Neural cell (in vitro differentiated cells): Measurements from ENCODE around the gene UBA3.

Source experiments
- EP300 ChIP-seq: fragments of 450-650 bp; conservative IDR thresholded peaks from 2 replicates; pipeline ENCODE4 v1.6.1; 2014; ENCODE audit warnings: antibody characterized with exemption, mild to moderate bottlenecking, moderate library complexity; ENCODE audit not compliant: poor library complexity, severe bottlenecking
- EZH2 ChIP-seq: fragments of 200-600, 300-800 bp; shearing (Covaris generic), sonication (generic); IDR thresholded peaks from 2 replicates; pipeline ENCODE4 v1.6.1; 2014; ENCODE audit warnings: antibody characterized with exemption, low read length, borderline replicate concordance, mild to moderate bottlenecking; ENCODE audit not compliant: insufficient read depth, poor library complexity, severe bottlenecking
- POLR2AphosphoS5 ChIP-seq: IDR thresholded peaks from 2 replicates; pipeline ENCODE4 v1.6.1; 2012
- RAD21 ChIP-seq: fragments of 450-650 bp; conservative IDR thresholded peaks from 2 replicates; pipeline ENCODE4 v1.6.1; 2014; ENCODE audit warnings: antibody characterized with exemption, mild to moderate bottlenecking, moderate library complexity
- TAF1 ChIP-seq: IDR thresholded peaks from 2 replicates; pipeline ENCODE4 v1.6.1; 2012; ENCODE audit warnings: low read depth
- TF ChIP-seq, protein P1 (sequence below): fragments of 450-650 bp; IDR thresholded peaks from 2 replicates; pipeline ENCODE4 v1.5.1; 2014; ENCODE audit warnings: antibody characterized with exemption, mild to moderate bottlenecking, moderate library complexity; ENCODE audit not compliant: poor library complexity, severe bottlenecking
- TF ChIP-seq, protein P2 (sequence below): IDR thresholded peaks from 2 replicates; pipeline ENCODE4 v1.6.1; 2012; ENCODE audit warnings: borderline replicate concordance

DNA sequence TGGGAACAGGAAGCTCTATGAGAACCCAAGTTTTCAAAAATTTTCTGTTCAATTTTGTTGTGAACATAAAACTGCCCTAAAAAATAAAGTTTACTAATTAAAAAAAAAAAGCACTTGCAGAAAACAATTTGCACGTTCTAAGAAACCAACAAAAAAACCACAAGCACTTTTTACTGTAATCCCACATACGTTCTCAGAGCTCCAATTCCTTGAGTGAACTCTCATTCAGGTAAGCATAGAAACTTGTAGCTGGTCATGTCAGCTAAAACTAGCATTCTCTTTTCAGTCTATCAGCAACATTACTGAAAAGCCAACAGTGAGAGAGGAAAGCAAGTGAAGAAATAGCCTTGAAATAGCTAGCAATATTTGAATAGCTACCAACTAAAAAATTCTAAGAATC lies 16.5 kb downstream of the UBA3 start:
- TF ChIP-seq, protein P1, sequence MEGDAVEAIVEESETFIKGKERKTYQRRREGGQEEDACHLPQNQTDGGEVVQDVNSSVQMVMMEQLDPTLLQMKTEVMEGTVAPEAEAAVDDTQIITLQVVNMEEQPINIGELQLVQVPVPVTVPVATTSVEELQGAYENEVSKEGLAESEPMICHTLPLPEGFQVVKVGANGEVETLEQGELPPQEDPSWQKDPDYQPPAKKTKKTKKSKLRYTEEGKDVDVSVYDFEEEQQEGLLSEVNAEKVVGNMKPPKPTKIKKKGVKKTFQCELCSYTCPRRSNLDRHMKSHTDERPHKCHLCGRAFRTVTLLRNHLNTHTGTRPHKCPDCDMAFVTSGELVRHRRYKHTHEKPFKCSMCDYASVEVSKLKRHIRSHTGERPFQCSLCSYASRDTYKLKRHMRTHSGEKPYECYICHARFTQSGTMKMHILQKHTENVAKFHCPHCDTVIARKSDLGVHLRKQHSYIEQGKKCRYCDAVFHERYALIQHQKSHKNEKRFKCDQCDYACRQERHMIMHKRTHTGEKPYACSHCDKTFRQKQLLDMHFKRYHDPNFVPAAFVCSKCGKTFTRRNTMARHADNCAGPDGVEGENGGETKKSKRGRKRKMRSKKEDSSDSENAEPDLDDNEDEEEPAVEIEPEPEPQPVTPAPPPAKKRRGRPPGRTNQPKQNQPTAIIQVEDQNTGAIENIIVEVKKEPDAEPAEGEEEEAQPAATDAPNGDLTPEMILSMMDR: no peak
- no peak for TF ChIP-seq TAF1
- no peak for TF ChIP-seq RAD21
- TF ChIP-seq EZH2: no peak
- no peak for TF ChIP-seq EP300
- TF ChIP-seq, protein P2, sequence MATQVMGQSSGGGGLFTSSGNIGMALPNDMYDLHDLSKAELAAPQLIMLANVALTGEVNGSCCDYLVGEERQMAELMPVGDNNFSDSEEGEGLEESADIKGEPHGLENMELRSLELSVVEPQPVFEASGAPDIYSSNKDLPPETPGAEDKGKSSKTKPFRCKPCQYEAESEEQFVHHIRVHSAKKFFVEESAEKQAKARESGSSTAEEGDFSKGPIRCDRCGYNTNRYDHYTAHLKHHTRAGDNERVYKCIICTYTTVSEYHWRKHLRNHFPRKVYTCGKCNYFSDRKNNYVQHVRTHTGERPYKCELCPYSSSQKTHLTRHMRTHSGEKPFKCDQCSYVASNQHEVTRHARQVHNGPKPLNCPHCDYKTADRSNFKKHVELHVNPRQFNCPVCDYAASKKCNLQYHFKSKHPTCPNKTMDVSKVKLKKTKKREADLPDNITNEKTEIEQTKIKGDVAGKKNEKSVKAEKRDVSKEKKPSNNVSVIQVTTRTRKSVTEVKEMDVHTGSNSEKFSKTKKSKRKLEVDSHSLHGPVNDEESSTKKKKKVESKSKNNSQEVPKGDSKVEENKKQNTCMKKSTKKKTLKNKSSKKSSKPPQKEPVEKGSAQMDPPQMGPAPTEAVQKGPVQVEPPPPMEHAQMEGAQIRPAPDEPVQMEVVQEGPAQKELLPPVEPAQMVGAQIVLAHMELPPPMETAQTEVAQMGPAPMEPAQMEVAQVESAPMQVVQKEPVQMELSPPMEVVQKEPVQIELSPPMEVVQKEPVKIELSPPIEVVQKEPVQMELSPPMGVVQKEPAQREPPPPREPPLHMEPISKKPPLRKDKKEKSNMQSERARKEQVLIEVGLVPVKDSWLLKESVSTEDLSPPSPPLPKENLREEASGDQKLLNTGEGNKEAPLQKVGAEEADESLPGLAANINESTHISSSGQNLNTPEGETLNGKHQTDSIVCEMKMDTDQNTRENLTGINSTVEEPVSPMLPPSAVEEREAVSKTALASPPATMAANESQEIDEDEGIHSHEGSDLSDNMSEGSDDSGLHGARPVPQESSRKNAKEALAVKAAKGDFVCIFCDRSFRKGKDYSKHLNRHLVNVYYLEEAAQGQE: no peak
- no peak for TF ChIP-seq POLR2AphosphoS5
